Activated CD4-positive, alpha-beta T cell treated with anti-CD3 and anti-CD28 coated beads for 48 hours (primary cell): Measurements from ENCODE around the gene HBG1.

Source experiments
- DNase-seq: peaks from one replicate; pipeline ENCODE4 v3.0.0-alpha.2; 2020

HBG1 gene

GRCh38 chr11:5224538-5225479 is 24.8 kb downstream of the HBG1 start:
- no peak for DNase-seq

GRCh38 chr11:5223686-5224085 is 26.0 kb downstream of the HBG1 start:
- no peak for DNase-seq

- no peak for DNase-seq
Observed at GRCh38 chr11:5223146-5223545, 26.5 kb downstream of the HBG1 start.

- no peak for DNase-seq
Observed at GRCh38 chr11:5210376-5210885, 39.2 kb downstream of the HBG1 start.

- DNase-seq = no peak
Observed at GRCh38 chr11:5204787-5205186, 44.9 kb downstream of the HBG1 start.

- DNase-seq = no peak
Observed at GRCh38 chr11:5203366-5203765, 46.3 kb downstream of the HBG1 start.

GRCh38 chr11:5200582-5200981 is 49.1 kb downstream of the HBG1 start, which contains the start of gene OR51V1:
TSS of gene OR51V1 (minus strand) at chr11:5200682. CDS start at chr11:5200682, 0 bp downstream.
- DNase-seq = no peak

GRCh38 chr11:5198285-5198684 is 51.4 kb downstream of the HBG1 start:
- no peak for DNase-seq
